H1 (cell line): ENCODE data around the gene ATF7IP2. TPM values are rescaled to one million over a fixed set of nuclear protein-coding genes. Genes with fewer than 3 reads are reported as not detected.

Experiments used
- CTCF ChIA-PET: fragments of 300-600 bp; sonication (Branson Sonifier 250); formaldehyde crosslinking; loops from one replicate; lab custom pipeline; 2021; ENCODE audit not compliant: partially characterized antibody; lab: Charles Lee
- POLR2A ChIA-PET: fragments of 300-600 bp; sonication (Branson Sonifier 250); formaldehyde crosslinking; loops from one replicate; lab custom pipeline; 2021; ENCODE audit warnings: inconsistent platforms; ENCODE audit not compliant: partially characterized antibody; lab: Charles Lee
- DNase-seq, 2 experiments: peaks; one replicate each; pipeline versions ENCODE4 v3.0.0 to v3.0.0-alpha.2; 2010 to 2022; ENCODE audit warnings: low spot score in 2 of 2, low read depth in 1 of 2, mixed read lengths in 1 of 2
- FAIRE-seq: peaks from 2 replicates; lab custom pipeline; 2011; peaks lifted over from hg19 to GRCh38; lab: Jason Lieb, UNC
- H2AFZ ChIP-seq: 2 replicates; pipeline ENCODE4 v1.8.1; 2012; ENCODE audit warnings: low read length, inconsistent platforms
- H2AK5ac ChIP-seq: 2 replicates; pipeline ENCODE4 v1.6.1; 2013; ENCODE audit warnings: low read depth, low read length
- H2BK120ac ChIP-seq: replicated peaks from 2 replicates; pipeline ENCODE3; 2013; ENCODE audit warnings: low read depth, low read length, inconsistent platforms
- H2BK12ac ChIP-seq: 2 replicates; pipeline ENCODE4 v1.6.1; 2013; ENCODE audit warnings: low read depth, low read length
- H2BK15ac ChIP-seq: 2 replicates; pipeline ENCODE4 v1.6.1; 2013; ENCODE audit warnings: low read length
- H2BK20ac ChIP-seq: 2 replicates; pipeline ENCODE4 v1.6.1; 2013; ENCODE audit warnings: low read length
- H2BK5ac ChIP-seq: 2 replicates; pipeline ENCODE4 v1.6.1; 2013; ENCODE audit warnings: low read depth, low read length
- H3K14ac ChIP-seq: 2 replicates; pipeline ENCODE4 v1.6.1; 2013; ENCODE audit warnings: inconsistent platforms; ENCODE audit not compliant: insufficient read length
- H3K18ac ChIP-seq: 2 replicates; pipeline ENCODE4 v1.6.1; 2013; ENCODE audit warnings: low read length; ENCODE audit errors: extremely low read depth
- H3K23ac ChIP-seq: 2 replicates; pipeline ENCODE4 v1.6.1; 2013; ENCODE audit warnings: inconsistent platforms; ENCODE audit not compliant: insufficient read length
- H3K23me2 ChIP-seq: 2 replicates; pipeline ENCODE4 v1.6.1; 2013; ENCODE audit warnings: low read depth, low read length
- H3K27ac ChIP-seq: 2 replicates; pipeline ENCODE4 v1.6.1; 2011; ENCODE audit warnings: low read depth, low read length, inconsistent platforms
- H3K27me3 ChIP-seq, 4 experiments: replicated peaks in 1 of 4; 1 replicate in 1 of 4; 2 replicates in 3 of 4; pipeline versions ENCODE4 v1.6.1 to v1.8.1; 2011 to 2013; ENCODE audit warnings: low read length in 3 of 4, mild to moderate bottlenecking in 3 of 4, inconsistent platforms in 2 of 4, mixed read lengths in 2 of 4, moderate library complexity in 1 of 4; ENCODE audit not compliant: control insufficient read depth in 3 of 4, insufficient read depth in 3 of 4; ENCODE audit errors: extremely low read depth in 1 of 4
- H3K36me3 ChIP-seq, 4 experiments: 2 replicates each; pipeline versions ENCODE4 v1.6.1 to v1.8.1; 2011 to 2013; ENCODE audit warnings: mild to moderate bottlenecking in 4 of 4, low read length in 3 of 4, moderate library complexity in 2 of 4, control low read depth in 1 of 4, inconsistent platforms in 1 of 4; ENCODE audit not compliant: insufficient read depth in 4 of 4, control insufficient read depth in 2 of 4
- H3K4ac ChIP-seq: replicated peaks from 2 replicates; pipeline ENCODE3; 2013; ENCODE audit warnings: low read length, low read depth, mixed read lengths, inconsistent platforms; ENCODE audit not compliant: insufficient read length
- H3K4me1 ChIP-seq, 4 experiments: replicated peaks in 1 of 4; 1 replicate in 1 of 4; 2 replicates in 3 of 4; pipeline versions ENCODE4 v1.6.1 to v1.8.1; 2011 to 2013; ENCODE audit warnings: low read length in 3 of 4, inconsistent platforms in 2 of 4, mixed read lengths in 1 of 4; ENCODE audit not compliant: insufficient read depth in 4 of 4, control insufficient read depth in 3 of 4
- H3K4me2 ChIP-seq, 2 experiments: 2 replicates each; pipeline versions ENCODE4 v1.6.1 to v1.8.1; 2011 to 2013; ENCODE audit warnings: low read depth in 2 of 2, low read length in 2 of 2, control low read depth in 1 of 2, inconsistent platforms in 1 of 2, mild to moderate bottlenecking in 1 of 2; ENCODE audit not compliant: insufficient read depth in 1 of 2
- H3K4me3 ChIP-seq, 4 experiments: fragments of 200-600, 300-600 bp in 1 of 4; sonication (generic), shearing (Covaris generic), sonication (Bioruptor Twin) in 1 of 4; 2 replicates each; pipeline versions ENCODE4 v1.5.1 to v1.8.1; 2011 to 2016; ENCODE audit warnings: low read length in 4 of 4, low read depth in 3 of 4, control low read depth in 2 of 4, inconsistent platforms in 2 of 4, mild to moderate bottlenecking in 2 of 4, mixed read lengths in 1 of 4, moderate library complexity in 1 of 4; ENCODE audit not compliant: insufficient read depth in 2 of 4; ENCODE audit errors: extremely low read depth in 1 of 4
- H3K56ac ChIP-seq: replicated peaks from 2 replicates; pipeline ENCODE3; 2013; ENCODE audit warnings: low read depth, mild to moderate bottlenecking, mixed read lengths, low read length, inconsistent platforms; ENCODE audit not compliant: insufficient read length
- H3K79me1 ChIP-seq: 2 replicates; pipeline ENCODE4 v1.6.1; 2013; ENCODE audit warnings: low read depth, low read length, control low read depth
- H3K79me2 ChIP-seq, 2 experiments: 2 replicates each; pipeline versions ENCODE4 v1.6.1 to v1.8.1; 2012 to 2013; ENCODE audit warnings: low read length in 2 of 2, mild to moderate bottlenecking in 2 of 2, inconsistent platforms in 1 of 2; ENCODE audit not compliant: insufficient read depth in 2 of 2, control insufficient read depth in 1 of 2
- H3K9ac ChIP-seq, 4 experiments: replicated peaks in 1 of 4; 1 replicate in 1 of 4; 2 replicates in 3 of 4; pipeline versions ENCODE4 v1.6.1 to v1.8.1; 2011 to 2013; ENCODE audit warnings: low read depth in 3 of 4, low read length in 3 of 4, control low read depth in 2 of 4, mild to moderate bottlenecking in 2 of 4, moderate library complexity in 2 of 4, inconsistent platforms in 1 of 4; ENCODE audit errors: extremely low read depth in 1 of 4
- H3K9me3 ChIP-seq, 2 experiments: 2 replicates each; pipeline versions ENCODE4 v1.6.1 to v1.8.1; 2012 to 2013; ENCODE audit warnings: mild to moderate bottlenecking in 2 of 2, moderate library complexity in 2 of 2, control low read depth in 1 of 2, inconsistent platforms in 1 of 2, low read depth in 1 of 2, low read length in 1 of 2, mixed read lengths in 1 of 2; ENCODE audit not compliant: insufficient read depth in 2 of 2
- H4K20me1 ChIP-seq, 2 experiments: replicated peaks in 1 of 2; 2 replicates each; pipeline versions ENCODE3 to v1.8.1; 2011 to 2013; ENCODE audit warnings: inconsistent platforms in 2 of 2, low read length in 2 of 2, mild to moderate bottlenecking in 1 of 2; ENCODE audit not compliant: insufficient read depth in 2 of 2, control insufficient read depth in 1 of 2
- H4K5ac ChIP-seq: 2 replicates; pipeline ENCODE4 v1.6.1; 2013; ENCODE audit warnings: low read length, low read depth, mixed read lengths, inconsistent platforms; ENCODE audit not compliant: insufficient read length
- H4K8ac ChIP-seq: 2 replicates; pipeline ENCODE4 v1.8.0; 2013; ENCODE audit warnings: mild to moderate bottlenecking, moderate library complexity, low read length, inconsistent platforms; ENCODE audit not compliant: insufficient read depth; ENCODE audit errors: extremely low read depth
- H4K91ac ChIP-seq: replicated peaks from 2 replicates; pipeline ENCODE3; 2013; ENCODE audit warnings: low read length, mixed read lengths, inconsistent platforms; ENCODE audit not compliant: insufficient read length
- ASH2L ChIP-seq: fragments of 200-600, 300-600 bp; sonication (generic); IDR thresholded peaks from one replicate; pipeline ENCODE4 v1.7.1; 2017; ENCODE audit warnings: low read length
- BACH1 ChIP-seq: IDR thresholded peaks from 2 replicates; pipeline ENCODE4 v1.6.1; 2012; ENCODE audit warnings: low read length, improper control_type of control experiment
- BCL11A ChIP-seq, 2 experiments: IDR thresholded peaks; one replicate each; pipeline ENCODE4 v1.6.1; 2011; ENCODE audit warnings: low read depth in 2 of 2, low read length in 2 of 2, mild to moderate bottlenecking in 2 of 2
- CTBP2 ChIP-seq: IDR thresholded peaks from 2 replicates; pipeline ENCODE4 v1.7.0; 2011; ENCODE audit warnings: borderline replicate concordance, mild to moderate bottlenecking, moderate library complexity, mixed read lengths, low read length; ENCODE audit not compliant: insufficient read depth, insufficient read length
- HDAC2 ChIP-seq, 2 experiments: fragments of 300-600 bp in 1 of 2; sonication (generic) in 1 of 2; IDR thresholded peaks; 2 replicates each; pipeline ENCODE4 v1.6.1; 2011 to 2012; ENCODE audit warnings: low read depth in 2 of 2, low read length in 2 of 2, mild to moderate bottlenecking in 2 of 2, moderate library complexity in 2 of 2, borderline replicate concordance in 1 of 2, inconsistent platforms in 1 of 2
- JUND ChIP-seq: IDR thresholded peaks from 2 replicates; pipeline ENCODE4 v1.6.1; 2011; ENCODE audit warnings: mild to moderate bottlenecking, improper control_type of control experiment, low read length
- KDM5A ChIP-seq: fragments of 200-600 bp; IDR thresholded peaks from 2 replicates; pipeline ENCODE4 v1.7.1; 2012; ENCODE audit warnings: mild to moderate bottlenecking, low read length, inconsistent platforms, mixed read lengths
- NRF1 ChIP-seq: IDR thresholded peaks from 2 replicates; pipeline ENCODE4 v1.6.1; 2011; ENCODE audit warnings: mild to moderate bottlenecking, low read depth, low read length, improper control_type of control experiment
- PHF8 ChIP-seq: fragments of 200-600 bp; sonication (generic); conservative IDR thresholded peaks from 2 replicates; pipeline ENCODE4 v1.7.1; 2012; ENCODE audit warnings: low read depth, mild to moderate bottlenecking, inconsistent platforms, low read length, moderate library complexity
- RFX5 ChIP-seq: IDR thresholded peaks from 2 replicates; pipeline ENCODE4 v1.6.1; 2011; ENCODE audit warnings: low read depth, low read length, improper control_type of control experiment, borderline replicate concordance
- TAF7 ChIP-seq: optimal IDR thresholded peaks from 2 replicates; pipeline ENCODE3; 2011; ENCODE audit warnings: low read depth, mild to moderate bottlenecking, inconsistent platforms, low read length, moderate library complexity, borderline replicate concordance
- TBP ChIP-seq: IDR thresholded peaks from 2 replicates; pipeline ENCODE4 v1.6.1; 2011; ENCODE audit warnings: low read depth, low read length, improper control_type of control experiment
- WGBS, 2 experiments: shearing (Covaris generic) in 1 of 2; methylation state at CpG; one replicate each; pipeline versions ENCODE4 v1.1.6 to v1.1.7; 2013 to 2015; ENCODE audit warnings: low lambda C conversion rate in 2 of 2, mixed read lengths in 2 of 2, inconsistent platforms in 1 of 2, low coverage in 1 of 2, missing lambda C conversion rate in 1 of 2; ENCODE audit not compliant: insufficient replicate concordance in 2 of 2, insufficient coverage in 1 of 2, insufficient read length in 1 of 2; ENCODE audit errors: extremely low coverage in 1 of 2, missing lambda C conversion rate in 1 of 2; 5-methylcytosine and 5-hydroxymethylcytosine counted together
- polyA plus RNA-seq, 7 experiments: library from polyadenylated mRNA; depleted of rRNA in 3 of 7; stranded (reverse) in 5 of 7; unstranded in 2 of 7; fragments of >200 nt in 5 of 7; fragments of 200-250 nt in 2 of 7; gene quantifications; 1 replicate in 5 of 7; 2 replicates in 1 of 7; 4 replicates in 1 of 7; pipeline versions ENCODE4 v1.2.1 to v1.2.3, GENCODE V29; 2011 to 2013; ENCODE audit warnings: missing spikeins in 2 of 7, mixed read lengths in 2 of 7
- total RNA-seq: library from RNA; stranded (reverse); fragmentation: NEBNext Ultra II Directional; extraction: Animal tissue kit (Norgen Biotek cat#: 25700); gene quantifications from 2 replicates; pipeline ENCODE4 v1.2.1, GENCODE V29; 2021
- TF ChIP-seq, protein P1 (sequence below): IDR thresholded peaks from 2 replicates; pipeline ENCODE4 v1.6.1; 2012; ENCODE audit warnings: low read length, inconsistent platforms

Gene ATF7IP2
- total and polyA plus RNA-seq, 2 of the 8 experiments (the other 6 are each of a cell fraction or from before 2014, with no cell fraction given), result 28.7 to 32.8 TPM

GRCh38 chr16:10466313-10466712 lies 80.5 kb downstream of the ATF7IP2 start:
- H2BK12ac ChIP-seq, result no peak overlapping the region
- H2BK15ac ChIP-seq, result no peak overlapping the region
- H2BK20ac ChIP-seq, result no peak overlapping the region
- H3K4me1 ChIP-seq, result no peaks in the 10 kb centered on the region
- H4K8ac ChIP-seq, result no peak overlapping the region
- H3K27ac ChIP-seq, result no peak overlapping the region
- WGBS, 2 experiments, result 92% methylated on average over 2 of the region's 2 CpGs; no CpG with 5 or more reads in 1 of the 2 experiments
- H4K91ac ChIP-seq, result no peak overlapping the region
- FAIRE-seq (no peak), DNase-seq (no peak)
- 0 out of 8 replicates have a peak, but pooled peaks cover 0 to 2% (median 0%) of the 10 kb centered on the region in 4 experiments for H3K36me3 ChIP-seq
- H3K14ac ChIP-seq, result no peak overlapping the region
- H3K23me2 ChIP-seq, result no peaks in the 10 kb centered on the region
- H2AK5ac ChIP-seq, result no peak overlapping the region
- H4K20me1 ChIP-seq, result no peaks in the 10 kb centered on the region
- no peak overlapping the region for H3K4me3 ChIP-seq
- no peak overlapping the region for H2BK5ac ChIP-seq
- ChIA-PET CTCF (no interaction called here), POLR2A (interaction anchor here (0.6 kb wide), 1 partner anchor 559 kb away, joined by 5 read pairs; no protein-coding TSS in a partner anchor)
- no peaks in the 10 kb centered on the region for H3K79me1 ChIP-seq
- no peaks in the 10 kb centered on the region for H3K9me3 ChIP-seq
- no peak overlapping the region for H4K5ac ChIP-seq
- no peaks in the 10 kb centered on the region for H3K79me2 ChIP-seq
- no peak overlapping the region for H2AFZ ChIP-seq
- H3K4ac ChIP-seq, result no peak overlapping the region
- no peak overlapping the region for H3K4me2 ChIP-seq
- no peak overlapping the region for H3K23ac ChIP-seq
- H2BK120ac ChIP-seq, result no peak overlapping the region
- no peak overlapping the region for H3K56ac ChIP-seq
- H3K27me3 ChIP-seq, result no peaks in the 10 kb centered on the region
- no peak overlapping the region for H3K9ac ChIP-seq
- H3K18ac ChIP-seq, result no peak overlapping the region
- TF ChIP-seq CTBP2 (no peak), BCL11A (IDR thresholded peaks at IDR 0.05; ENCODE audit: low read depth in 2 of 2, low read length in 2 of 2) (no peak), TAF7 (no peak), PHF8 (no peak), KDM5A (no peak), TBP (no peak), BACH1 (no peak), ASH2L (no peak), NRF1 (no peak), HDAC2 (IDR thresholded peaks at IDR 0.05; ENCODE audit: borderline replicate concordance in 1 of 2, low read depth in 2 of 2, low read length in 2 of 2) (no peak), JUND (no peak), RFX5 (no peak)
- TF ChIP-seq, protein P1, sequence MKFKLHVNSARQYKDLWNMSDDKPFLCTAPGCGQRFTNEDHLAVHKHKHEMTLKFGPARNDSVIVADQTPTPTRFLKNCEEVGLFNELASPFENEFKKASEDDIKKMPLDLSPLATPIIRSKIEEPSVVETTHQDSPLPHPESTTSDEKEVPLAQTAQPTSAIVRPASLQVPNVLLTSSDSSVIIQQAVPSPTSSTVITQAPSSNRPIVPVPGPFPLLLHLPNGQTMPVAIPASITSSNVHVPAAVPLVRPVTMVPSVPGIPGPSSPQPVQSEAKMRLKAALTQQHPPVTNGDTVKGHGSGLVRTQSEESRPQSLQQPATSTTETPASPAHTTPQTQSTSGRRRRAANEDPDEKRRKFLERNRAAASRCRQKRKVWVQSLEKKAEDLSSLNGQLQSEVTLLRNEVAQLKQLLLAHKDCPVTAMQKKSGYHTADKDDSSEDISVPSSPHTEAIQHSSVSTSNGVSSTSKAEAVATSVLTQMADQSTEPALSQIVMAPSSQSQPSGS, result no peak
